KMS-11 (cell line): ENCODE measurements around the gene ASB2.

ENCODE experiments used
- H2AFZ ChIP-seq: fragments of 200-600 bp; sonication (generic); 2 replicates; pipeline ENCODE4 v1.6.1; 2016; ENCODE audit warnings: antibody characterized with exemption, mixed run types, low read depth
- H3K27ac ChIP-seq: fragments of 200-600 bp; sonication (generic); 2 replicates; pipeline ENCODE4 v1.6.1; 2016; ENCODE audit warnings: mild to moderate bottlenecking, mixed run types
- H3K27me3 ChIP-seq: fragments of 200-600 bp; sonication (generic); 2 replicates; pipeline ENCODE4 v1.6.1; 2017; ENCODE audit warnings: mild to moderate bottlenecking, low read depth, mixed run types, moderate library complexity; ENCODE audit not compliant: insufficient read depth
- H3K36me3 ChIP-seq: fragments of 200-600 bp; sonication (generic); 2 replicates; pipeline ENCODE4 v1.6.1; 2017; ENCODE audit warnings: mild to moderate bottlenecking, mixed run types; ENCODE audit not compliant: insufficient read depth
- H3K4me1 ChIP-seq: fragments of 200-600 bp; sonication (generic); 2 replicates; pipeline ENCODE4 v1.6.1; 2016; ENCODE audit warnings: mild to moderate bottlenecking, low read depth, mixed run types; ENCODE audit not compliant: poor library complexity, severe bottlenecking
- H3K4me2 ChIP-seq: fragments of 200-600 bp; sonication (generic); 2 replicates; pipeline ENCODE4 v1.7.0; 2016; ENCODE audit warnings: mild to moderate bottlenecking, mixed run types
- H3K4me3 ChIP-seq: fragments of 200-600 bp; sonication (generic); IDR thresholded peaks from 2 replicates; pipeline ENCODE4 v1.6.1; 2017; ENCODE audit warnings: low read depth, low read length, mixed read lengths; ENCODE audit not compliant: insufficient read depth
- H3K79me2 ChIP-seq: fragments of 200-600 bp; sonication (generic); 2 replicates; pipeline ENCODE4 v1.6.1; 2016; ENCODE audit warnings: low read depth, mixed run types; ENCODE audit not compliant: insufficient read depth
- H3K9ac ChIP-seq: fragments of 200-600 bp; sonication (generic); 2 replicates; pipeline ENCODE4 v1.6.1; 2016; ENCODE audit warnings: mild to moderate bottlenecking, mixed run types
- H4K20me1 ChIP-seq: fragments of 200-600 bp; sonication (generic); 2 replicates; pipeline ENCODE4 v1.6.1; 2016; ENCODE audit warnings: mild to moderate bottlenecking, mixed run types; ENCODE audit not compliant: insufficient read depth
- TF ChIP-seq, protein P1 (sequence below): fragments of 200-600 bp; sonication (generic); conservative IDR thresholded peaks from 2 replicates; pipeline ENCODE4 v1.6.1; 2017; ENCODE audit warnings: low read depth, mild to moderate bottlenecking, antibody characterized with exemption, low read length, moderate library complexity, mixed read lengths

The ASB2 gene

DNA sequence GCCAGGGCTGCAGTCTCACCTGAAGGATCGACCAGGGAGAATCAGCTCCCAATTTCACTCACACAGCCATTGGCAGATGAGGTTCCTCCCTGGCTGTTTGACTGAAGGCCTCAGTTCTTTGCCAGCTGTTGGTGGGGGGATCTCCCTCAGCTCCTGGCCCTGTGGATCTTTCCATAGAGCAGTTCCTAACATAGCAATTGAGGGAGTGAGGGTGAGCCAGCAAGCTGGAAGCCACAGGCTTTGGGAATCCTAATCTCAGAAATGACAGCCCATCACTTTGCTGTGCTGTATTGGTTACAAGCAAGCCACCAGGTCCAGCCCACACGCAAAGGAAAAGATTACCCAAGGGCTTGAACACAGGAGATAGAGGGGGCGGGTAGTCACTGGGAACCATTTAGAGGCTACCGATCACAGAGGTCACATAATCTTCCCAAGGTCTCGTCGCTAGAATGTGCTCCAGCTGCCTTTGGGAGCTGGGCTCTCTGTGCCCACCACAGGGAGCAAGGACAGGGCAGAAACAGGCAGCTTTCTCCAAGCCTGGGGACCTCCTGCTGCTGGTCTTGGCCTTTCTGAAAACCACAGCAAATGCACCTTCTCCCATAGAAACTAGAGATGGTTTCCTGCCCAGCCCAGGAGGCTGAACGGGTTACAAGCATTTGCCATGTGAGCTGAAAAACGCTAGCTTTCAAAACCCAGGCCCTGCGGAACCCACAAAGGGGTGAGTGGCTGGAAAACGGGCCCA lies 45.2 kb upstream of the ASB2 start:
- H3K4me1 ChIP-seq, result peaks cover 43% of the 10 kb centered on the region
- peak overlapping the region; percentile 85 for H3K27ac ChIP-seq
- TF ChIP-seq, protein P1, sequence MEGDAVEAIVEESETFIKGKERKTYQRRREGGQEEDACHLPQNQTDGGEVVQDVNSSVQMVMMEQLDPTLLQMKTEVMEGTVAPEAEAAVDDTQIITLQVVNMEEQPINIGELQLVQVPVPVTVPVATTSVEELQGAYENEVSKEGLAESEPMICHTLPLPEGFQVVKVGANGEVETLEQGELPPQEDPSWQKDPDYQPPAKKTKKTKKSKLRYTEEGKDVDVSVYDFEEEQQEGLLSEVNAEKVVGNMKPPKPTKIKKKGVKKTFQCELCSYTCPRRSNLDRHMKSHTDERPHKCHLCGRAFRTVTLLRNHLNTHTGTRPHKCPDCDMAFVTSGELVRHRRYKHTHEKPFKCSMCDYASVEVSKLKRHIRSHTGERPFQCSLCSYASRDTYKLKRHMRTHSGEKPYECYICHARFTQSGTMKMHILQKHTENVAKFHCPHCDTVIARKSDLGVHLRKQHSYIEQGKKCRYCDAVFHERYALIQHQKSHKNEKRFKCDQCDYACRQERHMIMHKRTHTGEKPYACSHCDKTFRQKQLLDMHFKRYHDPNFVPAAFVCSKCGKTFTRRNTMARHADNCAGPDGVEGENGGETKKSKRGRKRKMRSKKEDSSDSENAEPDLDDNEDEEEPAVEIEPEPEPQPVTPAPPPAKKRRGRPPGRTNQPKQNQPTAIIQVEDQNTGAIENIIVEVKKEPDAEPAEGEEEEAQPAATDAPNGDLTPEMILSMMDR, result no peak
- H3K79me2 ChIP-seq, result no peaks in the 10 kb centered on the region
- H3K36me3 ChIP-seq, result no peaks in the 10 kb centered on the region
- H3K27me3 ChIP-seq, result no peaks in the 10 kb centered on the region
- H3K4me3 ChIP-seq, result no peak overlapping the region
- H2AFZ ChIP-seq, result peak overlapping the region; percentile 14; the same call in 1 of the 2 replicates
- peak overlapping the region; percentile 42; the same call in 1 of the 2 replicates for H3K9ac ChIP-seq
- H3K4me2 ChIP-seq, result peak overlapping the region; percentile 86
- no peaks in the 10 kb centered on the region for H4K20me1 ChIP-seq

DNA sequence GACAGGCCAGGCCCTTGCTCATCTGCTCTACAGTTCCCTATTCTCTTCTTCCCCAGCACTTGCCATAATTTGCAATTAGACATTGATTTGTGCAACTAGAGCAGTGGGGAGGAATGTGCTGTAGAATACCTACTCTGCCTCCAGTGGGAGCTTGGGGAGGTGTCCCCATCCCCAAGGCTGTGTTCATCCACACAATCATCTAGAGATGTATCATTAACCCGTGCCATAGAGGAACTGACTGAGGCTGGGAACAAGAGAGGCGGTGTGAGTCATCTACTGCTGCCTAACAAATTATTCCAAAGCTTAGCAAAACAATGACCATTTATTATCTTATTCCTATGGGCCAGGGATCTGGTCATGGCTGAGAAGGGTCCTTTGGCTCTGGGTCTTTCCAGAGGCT lies 44.6 kb upstream of the ASB2 start:
- H3K79me2 ChIP-seq, result no peaks in the 10 kb centered on the region
- no peak overlapping the region; the same call in 1 of the 2 replicates for H2AFZ ChIP-seq
- H3K4me1 ChIP-seq, result peaks cover 43% of the 10 kb centered on the region
- TF ChIP-seq, protein P1, result no peak
- peak overlapping the region; percentile 42; the same call in 1 of the 2 replicates for H3K9ac ChIP-seq
- H4K20me1 ChIP-seq, result no peaks in the 10 kb centered on the region
- peak overlapping the region; percentile 85 for H3K27ac ChIP-seq
- no peaks in the 10 kb centered on the region for H3K36me3 ChIP-seq
- no peaks in the 10 kb centered on the region for H3K27me3 ChIP-seq
- H3K4me2 ChIP-seq, result peak overlapping the region; percentile 86
- no peak overlapping the region for H3K4me3 ChIP-seq

DNA sequence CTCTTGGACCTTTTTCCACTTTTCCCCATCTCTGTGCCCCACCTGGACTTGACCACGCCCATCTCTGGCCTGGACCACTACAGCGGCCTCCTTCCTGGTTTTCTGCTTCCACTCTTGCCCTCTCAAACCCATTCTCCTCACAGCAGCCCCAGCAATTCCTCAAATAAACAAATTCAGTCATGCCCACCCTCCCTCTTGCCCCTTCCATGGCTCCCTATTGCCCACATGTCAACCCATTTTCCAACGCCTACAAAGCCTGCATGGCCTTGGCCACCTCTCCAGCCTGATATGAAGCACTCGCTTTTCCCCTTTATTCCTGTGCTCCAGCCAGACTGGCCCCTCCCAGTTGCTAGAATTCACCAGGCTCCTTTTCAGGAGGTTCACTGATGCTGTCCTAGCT lies 43.9 kb upstream of the ASB2 start:
- no peaks in the 10 kb centered on the region for H4K20me1 ChIP-seq
- H3K36me3 ChIP-seq, result no peaks in the 10 kb centered on the region
- no peak overlapping the region for H3K9ac ChIP-seq
- no peaks in the 10 kb centered on the region for H3K27me3 ChIP-seq
- H3K79me2 ChIP-seq, result no peaks in the 10 kb centered on the region
- peaks cover 41% of the 10 kb centered on the region for H3K4me1 ChIP-seq
- no peak overlapping the region for H3K4me3 ChIP-seq
- TF ChIP-seq, protein P1, result no peak
- H3K4me2 ChIP-seq, result peak overlapping the region; percentile 86; the same call in 1 of the 2 replicates
- no peak overlapping the region; the same call in 1 of the 2 replicates for H3K27ac ChIP-seq
- no peak overlapping the region for H2AFZ ChIP-seq

DNA sequence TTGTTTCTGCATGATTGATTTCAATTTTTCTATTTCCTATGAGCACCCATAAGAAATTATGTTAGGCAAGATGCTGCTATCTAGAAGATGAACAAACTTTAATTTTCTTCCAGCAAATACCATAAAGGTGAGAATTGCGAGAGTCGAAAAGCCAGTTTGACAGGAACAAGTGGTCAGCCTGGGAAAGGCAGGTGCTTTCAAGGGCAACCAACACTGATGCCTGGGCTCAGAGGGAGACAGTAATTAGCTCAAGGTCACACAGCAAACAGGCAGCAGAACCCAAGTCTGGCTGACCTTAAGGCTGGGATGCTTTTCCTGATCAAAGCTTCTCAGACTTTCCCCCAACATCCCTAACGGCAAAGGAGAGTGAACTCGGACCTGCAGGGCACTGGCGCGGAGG lies 43.0 kb upstream of the ASB2 start:
- Histone ChIP-seq H2AFZ (no peak overlapping the region), H3K4me1 (peaks cover 51% of the 10 kb centered on the region), H3K79me2 (no peaks in the 10 kb centered on the region), H3K27me3 (no peaks in the 10 kb centered on the region), H3K27ac (no peak overlapping the region), H3K4me2 (no peak overlapping the region), H3K4me3 (no peak overlapping the region), H3K36me3 (no peaks in the 10 kb centered on the region), H4K20me1 (no peaks in the 10 kb centered on the region), H3K9ac (no peak overlapping the region)
- TF ChIP-seq, protein P1, result no peak
